Glomerular visceral epithelial cell (primary cell): ENCODE results near the gene CPLX1.

Experiments
- DNase-seq: peaks from one replicate; pipeline ENCODE4 v3.0.0-alpha.2; 2016; ENCODE audit errors: extremely low spot score

CPLX1 gene

DNA sequence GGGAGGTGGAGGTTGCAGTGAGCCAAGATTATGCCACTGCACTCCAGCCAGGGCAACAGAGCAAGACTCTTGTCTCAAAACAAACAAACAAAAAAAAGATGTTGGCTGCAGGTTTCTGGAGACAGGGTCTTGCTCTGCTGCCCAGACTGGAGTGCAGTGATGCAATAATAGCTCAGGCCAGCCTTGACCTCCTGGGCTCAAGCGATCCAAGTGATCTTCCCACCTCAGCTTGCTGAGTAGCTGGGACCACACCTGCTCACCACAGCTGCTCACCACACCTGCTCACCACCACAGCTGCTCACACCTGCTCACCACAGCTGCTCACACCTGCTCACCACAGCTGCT is 29.9 kb upstream of the CPLX1 start:
- DNase-seq, result no peak

DNA sequence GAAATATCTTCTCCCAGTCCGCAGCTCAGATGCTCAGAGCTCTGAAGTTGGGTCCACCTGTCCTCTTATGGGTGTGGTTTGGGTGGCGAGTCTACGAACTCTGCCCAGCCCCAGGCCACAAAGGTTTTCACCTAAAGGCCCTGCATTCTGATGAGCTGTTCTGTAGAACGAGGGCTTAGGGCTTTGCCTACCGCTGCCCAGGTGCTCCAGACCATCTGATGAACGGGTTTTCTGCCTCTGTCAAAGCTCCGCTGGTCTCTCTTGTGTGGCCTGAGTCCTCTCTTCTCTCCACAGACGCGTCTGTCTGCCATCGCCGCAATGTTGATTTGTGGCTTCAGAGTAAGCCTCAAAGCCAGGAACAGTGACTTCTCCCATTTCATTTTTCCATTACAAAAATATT is 28.4 kb upstream of the CPLX1 start:
- no peak for DNase-seq

DNA sequence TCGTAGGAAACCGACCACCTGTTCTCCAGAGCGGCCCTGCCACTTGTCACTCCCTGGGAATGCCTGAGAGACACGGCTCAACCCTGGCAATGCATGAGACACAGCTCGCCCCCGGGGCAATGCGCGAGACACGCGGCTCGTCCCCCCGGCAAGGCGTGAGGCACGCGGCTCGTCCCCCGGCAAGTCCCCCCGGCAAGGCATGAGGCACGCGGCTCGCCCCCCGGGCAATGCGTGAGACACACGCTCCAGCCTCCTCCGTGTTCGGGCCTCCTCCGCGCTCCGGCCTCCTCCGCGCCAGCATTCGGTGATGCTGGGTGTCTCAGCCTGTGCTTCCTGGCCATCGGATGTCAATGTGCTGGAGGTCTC is 27.5 kb upstream of the CPLX1 start:
- no peak for DNase-seq

DNA sequence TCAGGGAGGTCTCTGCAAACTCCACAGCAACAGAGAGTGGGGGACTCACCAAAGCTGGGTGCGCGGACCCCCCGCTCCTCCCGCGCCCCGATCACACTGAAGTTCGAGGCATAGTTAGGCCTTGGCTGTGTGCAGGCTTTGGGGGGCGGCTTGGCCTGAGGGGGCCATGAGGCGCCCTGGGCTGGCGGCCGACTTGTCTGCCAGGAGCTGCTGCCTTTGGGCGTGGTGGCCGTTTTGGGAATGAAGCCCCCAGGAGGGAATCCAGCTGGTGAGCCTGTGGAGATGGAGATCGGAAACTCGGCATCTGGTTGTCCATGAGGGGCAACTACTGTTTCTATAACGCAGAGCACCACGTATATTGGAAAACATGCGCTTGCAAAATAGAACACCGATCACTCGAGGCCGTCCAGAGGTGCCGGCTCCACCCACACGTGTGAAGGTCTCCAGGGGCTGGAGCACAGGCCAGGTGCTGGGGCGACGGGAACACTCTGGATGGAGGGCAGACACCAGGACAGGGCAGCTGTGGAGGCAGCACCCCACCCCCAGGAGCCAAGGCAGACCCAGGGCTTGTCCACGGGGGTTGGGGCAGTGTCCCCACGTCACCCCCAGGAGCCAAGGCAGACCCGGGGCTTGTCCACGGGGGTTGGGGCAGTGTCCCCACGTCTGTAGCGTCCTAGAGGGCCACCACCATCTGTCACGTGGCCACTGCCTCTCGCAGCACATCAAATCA is 25.9 kb upstream of the CPLX1 start:
- DNase-seq, result no peak

DNA sequence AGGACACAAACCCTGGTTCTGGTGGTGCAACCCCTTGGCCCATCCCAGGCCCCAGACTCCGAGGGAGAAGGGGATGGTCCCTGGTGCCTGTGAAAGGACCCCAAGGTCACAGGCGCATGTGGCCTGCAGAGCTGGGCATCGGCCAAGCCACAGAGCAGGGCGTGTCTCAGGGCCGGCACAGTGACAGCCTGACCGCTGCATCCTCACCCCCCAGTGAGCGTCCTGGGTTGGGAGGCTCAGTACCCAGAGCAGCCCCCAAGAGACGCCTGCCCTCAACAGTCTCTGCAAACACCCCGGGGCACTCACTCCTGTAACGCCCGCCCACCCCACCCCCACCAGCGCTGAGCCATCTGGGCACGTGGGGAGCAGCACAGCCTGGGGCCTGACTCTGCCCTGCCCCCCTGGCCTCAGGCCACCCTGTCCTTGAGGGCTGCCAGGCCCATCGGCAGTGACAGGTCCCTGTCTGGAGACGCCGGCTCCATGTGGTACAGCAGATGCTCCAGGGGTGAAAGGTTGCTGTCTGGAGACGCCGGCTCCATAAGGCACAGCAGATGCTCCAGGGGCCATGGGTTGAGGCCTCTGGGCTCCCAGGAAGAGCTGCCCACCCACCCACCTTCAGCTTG is 24.5 kb upstream of the CPLX1 start:
- no peak for DNase-seq

DNA sequence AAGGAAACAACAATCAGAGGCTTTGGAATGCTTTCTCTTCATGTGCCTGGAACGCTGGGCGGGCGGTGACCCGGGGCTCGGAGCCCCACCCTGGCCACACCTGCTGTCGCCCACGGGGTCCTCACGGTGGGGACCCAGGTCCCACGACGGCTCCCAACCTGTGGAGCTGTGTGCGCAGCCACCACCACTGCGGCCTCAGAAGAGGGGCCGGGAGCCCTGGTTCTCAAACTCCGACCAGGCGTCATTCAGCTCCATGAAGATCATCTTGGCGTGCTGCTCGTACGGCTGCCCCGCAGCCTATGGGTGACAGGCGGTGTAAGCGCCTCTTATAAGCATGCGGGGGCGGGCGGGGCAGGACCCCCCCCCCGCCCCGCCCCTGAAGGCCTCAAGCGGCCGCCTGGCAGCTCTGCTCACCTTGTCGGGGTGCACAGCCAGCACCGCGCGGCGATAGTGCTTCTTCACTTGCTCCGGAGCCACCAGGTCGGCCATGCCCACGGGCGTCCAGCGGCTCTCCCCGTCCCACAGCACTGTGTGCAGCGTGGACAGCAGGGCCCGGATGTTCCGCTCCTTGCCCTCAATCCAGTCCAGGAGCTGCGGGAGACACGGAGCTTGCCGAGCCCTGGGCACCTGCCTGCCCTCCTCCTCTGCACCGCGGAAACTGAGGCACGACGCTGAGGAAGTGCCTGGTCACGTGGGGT is 23.7 kb upstream of the CPLX1 start:
- no peak for DNase-seq

DNA sequence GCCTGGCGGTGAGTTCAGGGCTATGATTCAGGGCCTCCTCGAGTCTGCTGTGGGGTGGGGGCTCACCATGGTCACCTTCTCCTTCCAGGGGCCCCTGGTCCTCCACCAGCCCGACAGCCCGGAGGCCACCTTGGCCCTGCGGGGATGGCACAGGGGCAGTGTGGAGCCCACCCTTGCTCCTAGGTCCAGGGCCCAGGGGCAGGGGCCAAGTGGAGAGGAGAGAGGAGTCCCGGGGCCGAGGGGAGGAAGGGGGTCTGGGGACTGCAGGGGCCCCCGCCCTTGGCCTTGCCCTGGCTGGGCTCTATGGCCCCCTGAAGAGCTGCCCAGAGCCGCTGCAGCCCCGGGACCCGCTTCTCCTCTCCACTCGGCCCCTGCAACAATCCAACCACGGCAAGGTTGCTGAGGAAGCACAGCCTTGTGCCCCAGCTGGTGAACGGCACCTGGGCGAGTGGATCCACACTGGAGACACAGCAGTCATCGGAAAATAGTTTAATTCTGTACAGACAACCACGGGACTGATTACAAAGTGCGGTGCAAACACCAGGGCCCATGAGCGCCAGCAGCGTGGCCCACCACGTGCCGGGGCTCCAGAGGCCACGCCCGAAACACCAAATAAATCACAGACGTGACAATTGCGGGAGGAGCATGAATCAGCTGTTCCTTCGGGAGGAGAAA is 23.0 kb upstream of the CPLX1 start:
- no peak for DNase-seq

DNA sequence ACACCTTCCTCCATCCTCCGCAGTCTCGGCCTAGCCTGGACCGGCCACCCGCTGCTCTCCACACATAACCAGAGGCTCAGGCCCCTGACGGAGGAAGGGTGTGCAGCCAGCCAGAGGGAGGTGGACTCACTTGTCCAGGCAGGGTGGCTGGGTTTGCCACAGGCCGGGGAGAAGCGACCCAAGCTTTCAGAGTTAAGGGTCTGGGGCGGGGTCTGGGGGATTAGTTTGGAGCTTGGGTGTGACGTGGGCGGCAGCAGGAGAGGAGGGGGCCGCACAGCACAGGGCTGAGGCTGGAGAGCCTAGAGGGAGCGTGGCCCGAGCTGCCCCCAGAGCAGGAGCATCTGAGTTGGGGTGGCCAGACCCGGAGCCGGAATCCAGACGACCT is 22.4 kb upstream of the CPLX1 start:
- no peak for DNase-seq

DNA sequence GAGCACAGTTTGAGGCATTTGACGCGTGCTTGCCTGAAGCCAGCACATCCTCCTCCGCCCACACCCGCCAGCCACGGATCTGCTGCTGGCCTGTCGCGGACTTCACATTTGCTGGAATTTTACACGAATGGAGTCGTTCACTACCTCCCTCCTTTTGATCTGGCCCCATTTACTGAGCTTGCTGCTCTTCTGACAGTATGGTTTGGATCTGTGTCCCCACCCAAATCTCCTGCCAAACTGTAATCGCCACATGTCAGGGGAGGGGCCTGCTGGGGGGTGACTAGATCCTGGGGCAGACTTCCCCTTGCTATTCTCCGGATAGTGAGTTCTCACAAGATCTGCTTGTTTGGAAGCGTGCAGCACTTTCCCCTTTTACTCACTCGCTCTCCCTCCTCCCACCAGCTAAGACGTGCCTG is 19.9 kb upstream of the CPLX1 start:
- DNase-seq, result no peak

DNA sequence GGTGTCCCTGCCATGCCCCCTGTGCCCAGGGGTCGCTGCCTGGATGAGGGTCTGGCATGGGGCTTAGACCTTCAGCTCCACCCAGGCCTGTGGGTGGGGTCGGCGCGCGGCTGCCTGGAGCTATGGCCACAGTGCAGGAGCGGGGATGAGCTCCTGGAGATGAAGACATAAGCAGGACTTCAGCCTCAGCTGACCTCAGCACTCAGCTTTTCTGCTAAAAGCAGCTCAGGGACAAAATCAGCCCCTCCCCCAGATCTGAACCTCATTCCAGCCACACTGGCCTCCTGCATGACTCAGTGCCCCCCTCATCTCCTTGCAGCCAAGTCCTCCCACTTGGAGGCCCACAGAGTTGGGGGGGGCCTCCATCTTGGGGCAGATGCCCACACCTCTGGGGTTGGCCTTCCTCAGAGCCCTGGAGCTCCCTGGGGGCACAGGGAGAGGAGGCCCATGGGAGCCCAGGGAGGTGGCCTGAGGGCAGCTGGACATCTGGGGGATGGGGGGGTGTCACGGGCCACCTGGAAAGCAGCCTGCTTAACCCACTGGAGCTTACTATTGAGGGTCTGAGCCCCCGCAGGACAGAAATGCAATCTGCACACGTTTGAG is 19.4 kb upstream of the CPLX1 start:
- peak; percentile 20 for DNase-seq

DNA sequence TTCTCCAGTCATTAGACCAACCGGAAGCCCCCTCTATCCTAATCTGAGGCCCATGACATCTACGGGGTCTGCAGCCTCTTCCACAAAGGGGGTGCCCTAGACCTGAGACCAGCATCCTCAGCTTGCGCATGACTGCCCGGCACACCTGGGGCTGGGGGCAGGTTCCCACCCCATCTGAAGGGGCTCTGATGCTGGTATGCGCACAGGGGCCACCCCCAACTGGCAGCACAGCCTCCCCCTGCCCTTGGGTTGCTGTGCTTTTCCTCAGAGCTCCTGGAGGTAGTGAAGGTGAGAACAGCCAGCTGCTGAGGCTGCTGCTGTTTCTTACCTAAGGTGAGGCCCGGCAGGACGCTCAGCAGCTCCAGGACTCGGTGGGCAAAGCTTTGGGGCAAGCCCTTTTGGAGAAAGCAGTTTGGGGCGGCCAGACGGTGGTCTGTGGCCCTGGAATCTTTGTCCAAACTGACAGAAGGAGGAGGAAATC is 18.9 kb upstream of the CPLX1 start:
- DNase-seq, result no peak

DNA sequence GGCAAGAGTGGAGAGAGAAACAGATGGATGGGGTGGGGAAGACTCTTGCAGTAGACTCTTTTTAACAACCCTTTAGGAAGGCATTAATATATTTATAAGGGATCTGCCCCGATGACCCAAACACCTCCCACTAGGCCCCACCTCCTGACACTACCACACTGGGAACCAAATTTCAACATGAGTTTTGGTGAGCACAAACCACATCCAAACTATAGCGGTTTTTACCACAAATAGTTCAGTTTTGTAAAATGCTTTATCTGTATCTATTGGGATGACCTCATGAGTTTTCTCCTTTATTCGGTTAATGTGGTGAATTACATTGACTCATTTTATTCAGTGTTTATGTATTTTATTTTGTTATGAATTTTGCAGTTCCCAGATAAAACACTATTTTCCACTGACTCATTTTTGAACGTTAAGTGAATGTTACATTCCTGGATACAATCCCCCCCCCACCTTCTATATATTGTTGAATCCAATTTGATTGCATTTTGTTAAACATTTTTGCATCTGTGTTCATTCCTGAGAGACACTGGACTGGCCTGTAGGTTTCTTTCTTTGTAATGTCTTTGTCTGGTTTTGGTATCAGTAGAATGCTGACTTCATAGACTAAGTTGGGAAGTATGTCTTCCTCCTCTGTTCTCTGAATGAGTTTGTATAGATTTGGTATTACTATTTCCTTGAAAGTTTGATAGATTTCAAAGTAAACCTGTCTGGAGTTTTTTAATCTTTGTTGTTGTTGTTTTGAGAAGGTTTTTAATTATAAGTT is 13.9 kb upstream of the CPLX1 start:
- DNase-seq, result no peak

DNA sequence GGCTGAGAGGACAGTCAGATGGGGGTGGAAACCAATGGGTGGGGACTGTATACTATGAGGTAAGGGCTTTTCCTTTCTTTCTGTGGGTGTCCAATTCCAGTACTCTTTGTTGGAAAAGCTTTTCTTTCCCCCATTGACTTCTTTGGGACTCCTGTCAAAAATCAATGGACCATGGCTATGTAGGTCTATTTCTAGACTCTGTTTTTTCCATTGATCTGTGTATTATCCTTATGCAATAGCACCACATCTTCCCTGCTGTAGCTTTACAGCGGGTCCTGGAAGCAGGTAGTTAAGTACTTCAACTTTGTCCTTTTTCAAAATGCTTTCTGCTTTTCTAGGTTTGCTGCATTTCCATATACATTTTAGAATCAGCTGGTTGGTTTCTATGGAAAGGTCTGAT is 11.8 kb upstream of the CPLX1 start:
- DNase-seq, result no peak

DNA sequence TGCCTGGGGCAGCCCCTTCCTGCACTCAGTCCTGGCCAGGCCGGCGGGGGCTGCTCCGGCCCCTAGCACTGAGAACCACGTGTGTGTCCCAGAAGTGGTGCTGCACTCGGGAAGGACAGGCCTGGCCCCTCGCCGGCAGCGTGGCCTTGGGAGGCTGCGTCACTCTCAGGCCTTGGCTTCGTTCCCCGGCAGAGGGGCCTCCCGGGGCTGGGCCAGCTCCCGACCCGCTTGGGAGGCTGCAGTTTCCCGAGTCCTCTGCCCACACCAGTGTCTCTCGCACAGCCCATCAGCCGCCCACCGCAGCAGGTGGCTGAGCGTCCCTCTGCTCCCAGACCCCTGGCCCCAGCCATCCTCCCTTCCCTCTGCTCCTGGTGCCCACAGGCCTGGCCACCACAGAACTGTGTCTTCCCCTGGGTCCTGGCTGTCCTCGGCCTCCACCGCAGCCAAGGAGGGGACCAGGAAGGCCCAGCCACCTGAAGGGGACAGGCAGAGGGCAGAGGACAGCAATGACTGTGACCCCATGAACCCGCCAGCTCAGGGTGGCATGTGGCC is 10.9 kb upstream of the CPLX1 start:
- no peak for DNase-seq

DNA sequence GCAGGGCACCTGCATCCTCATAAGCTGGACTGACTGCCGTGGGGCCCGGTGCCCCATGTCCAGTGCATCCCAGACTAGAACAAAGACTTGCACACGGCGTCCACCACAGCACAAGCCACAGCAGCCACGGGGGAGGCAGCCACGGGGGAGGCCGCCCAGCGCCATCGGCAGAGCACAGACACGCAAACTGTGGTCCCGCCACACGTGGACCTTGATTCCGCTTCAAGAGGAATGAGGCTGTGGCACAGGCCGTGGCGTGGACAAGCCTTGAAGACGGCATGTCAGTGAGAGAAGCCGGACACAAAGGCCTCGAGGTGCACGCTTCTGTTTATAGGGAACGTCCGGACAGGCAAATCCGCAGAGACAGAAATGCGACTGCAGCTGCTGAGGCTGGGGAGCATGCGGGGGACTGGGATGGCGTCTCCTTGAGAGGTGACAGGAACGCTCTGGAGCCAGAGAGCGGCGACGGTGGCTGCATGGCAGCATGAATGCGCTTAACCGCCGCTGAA is 10.1 kb upstream of the CPLX1 start:
- DNase-seq, result no peak

DNA sequence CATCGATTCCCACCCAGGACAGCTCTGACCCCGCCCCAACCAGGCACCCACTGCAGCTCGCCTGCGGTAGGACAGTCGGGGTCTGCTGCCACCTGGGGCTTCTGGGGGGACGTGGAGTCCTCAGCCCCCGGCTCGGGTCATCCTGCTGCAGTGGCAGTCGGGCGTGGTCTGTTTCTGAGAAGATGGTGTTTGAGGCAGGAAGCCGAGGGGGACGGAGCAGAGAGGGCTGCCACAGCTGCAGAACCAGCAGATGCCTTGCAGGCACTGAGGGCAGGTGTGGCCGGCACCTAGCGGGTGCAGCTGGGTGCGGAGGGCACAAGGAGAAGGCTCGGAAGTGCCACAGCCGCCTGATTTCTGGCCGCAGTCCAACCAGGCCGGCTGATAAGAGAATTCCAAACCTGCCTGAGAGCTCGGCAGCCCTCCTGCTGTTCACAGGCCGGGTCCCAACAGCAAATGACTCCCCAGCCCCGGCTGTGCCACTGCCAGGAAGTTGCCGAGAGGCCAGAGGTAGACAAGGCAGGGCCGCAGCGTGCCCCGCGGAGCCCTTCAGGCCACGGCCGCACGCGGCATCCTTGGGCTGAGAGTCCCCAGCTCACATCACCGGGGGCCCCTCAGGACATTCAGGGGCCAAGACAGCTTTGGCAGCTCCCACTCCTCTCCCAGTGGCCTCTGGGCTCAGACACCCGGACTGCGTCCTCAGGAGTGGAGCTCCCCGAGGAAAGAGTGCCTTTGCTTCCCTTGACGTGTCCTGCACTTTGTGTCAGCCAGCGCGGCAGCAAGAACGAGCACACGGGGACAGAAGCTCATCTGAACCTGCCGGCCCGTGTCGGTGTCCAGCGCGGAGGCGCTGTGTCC is 9.4 kb upstream of the CPLX1 start:
- no peak for DNase-seq

DNA sequence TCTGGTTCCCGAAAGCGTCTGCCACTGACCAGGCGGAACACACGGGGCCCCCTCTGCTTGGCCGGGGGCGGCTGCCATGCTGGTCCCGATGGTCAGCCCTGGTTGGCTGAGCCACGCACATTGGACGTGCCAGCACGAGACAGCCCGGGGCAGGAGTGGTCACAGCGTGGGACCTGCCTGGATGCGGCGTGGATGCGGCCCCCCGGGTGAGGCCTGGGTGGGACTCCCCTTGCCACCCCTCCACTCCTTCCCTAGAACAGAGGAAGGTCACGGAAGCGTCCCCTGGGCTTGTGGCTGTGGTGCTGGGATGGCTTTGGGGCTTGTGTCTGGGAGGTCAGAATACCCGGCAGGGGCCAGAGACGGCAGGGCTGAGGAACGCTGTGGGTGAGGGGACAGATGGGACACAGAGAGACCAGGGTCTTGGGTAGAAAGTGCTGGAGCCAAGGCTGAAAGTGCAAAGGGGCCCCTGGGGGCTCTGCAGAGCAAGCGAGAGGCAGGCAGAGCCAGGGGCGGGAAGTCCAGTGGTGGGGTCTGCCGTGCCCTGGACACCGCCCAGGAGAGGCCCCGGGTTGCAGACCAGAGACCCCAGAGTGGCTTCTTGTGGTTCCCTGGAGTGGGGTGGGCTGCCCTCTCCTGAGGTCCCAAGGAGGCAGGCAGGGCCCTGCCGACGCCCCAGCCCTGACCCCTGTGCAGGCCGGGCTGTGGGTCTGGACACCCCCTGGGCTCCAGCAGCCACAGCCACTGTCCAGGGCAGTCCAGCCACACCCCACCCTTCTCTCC is 8.6 kb upstream of the CPLX1 start:
- no peak for DNase-seq

DNA sequence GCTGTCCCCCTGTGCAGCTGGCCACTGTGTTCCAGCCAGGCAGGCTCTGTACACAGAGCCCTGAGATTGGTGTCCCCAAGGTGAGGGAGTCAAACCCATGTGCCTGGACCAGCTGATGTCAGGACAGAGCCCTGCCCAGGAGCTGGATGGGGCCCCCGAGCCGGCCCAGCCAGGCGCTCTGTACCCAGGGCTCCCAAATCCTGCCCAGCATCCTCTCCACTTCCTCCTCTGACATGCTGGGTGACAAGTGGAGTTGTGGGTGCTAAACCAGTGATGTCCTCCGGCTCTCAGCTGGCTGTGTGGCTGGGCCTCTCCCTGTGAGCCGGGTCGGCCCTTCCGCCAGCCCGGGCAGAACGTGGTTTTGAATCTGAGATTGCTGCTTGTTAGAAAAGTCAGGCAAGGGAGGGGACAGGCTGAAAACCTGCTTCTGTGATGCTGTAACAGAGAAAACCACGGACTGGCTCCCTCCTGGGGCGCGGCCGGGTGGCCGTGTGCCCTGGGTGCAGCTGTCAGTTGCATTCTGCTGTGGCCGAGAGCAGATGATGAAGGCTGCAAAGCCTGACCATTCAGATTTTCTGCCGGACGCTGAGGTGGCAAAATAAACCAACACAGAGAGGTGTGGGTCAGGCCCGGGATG is 7.9 kb upstream of the CPLX1 start:
- DNase-seq, result no peak

DNA sequence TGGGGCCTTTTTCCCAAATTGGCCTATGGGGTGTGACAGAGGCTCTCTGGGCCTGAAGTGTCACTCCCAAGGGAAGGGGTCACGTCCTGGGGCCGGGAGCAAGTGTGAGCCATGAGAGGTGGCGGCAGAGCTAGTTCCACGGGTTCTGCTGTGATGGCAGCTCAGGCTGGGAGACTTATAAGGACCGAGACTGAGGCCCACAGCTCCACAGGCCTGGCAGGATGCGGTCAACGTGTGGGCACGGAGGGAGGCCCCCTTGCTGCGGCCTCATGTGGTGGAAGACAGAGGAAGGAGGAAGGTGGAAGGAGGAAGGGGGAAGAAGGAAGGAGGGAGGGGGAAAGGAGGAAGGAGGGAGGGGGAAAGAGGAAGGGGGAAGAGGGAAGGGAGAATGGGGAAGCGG is 7.2 kb upstream of the CPLX1 start:
- DNase-seq, result no peak
